SU-DHL-6 (cell line): ENCODE results near the gene EYA2.

Experiments
- EZH2phosphoT487 ChIP-seq: fragments of 200-600 bp; sonication (generic), shearing (Covaris generic); conservative IDR thresholded peaks from 2 replicates; pipeline ENCODE4 v1.6.1; 2018; ENCODE audit warnings: mild to moderate bottlenecking, antibody characterized with exemption, low read length, moderate library complexity, mixed read lengths
- TF ChIP-seq, protein P1 (sequence below): fragments of 200-600 bp; sonication (generic); IDR thresholded peaks from one replicate; pipeline ENCODE4 v1.5.1; 2017; ENCODE audit warnings: antibody characterized with exemption, mild to moderate bottlenecking, low read length, moderate library complexity; ENCODE audit not compliant: insufficient read depth, poor library complexity, severe bottlenecking

GRCh38 chr20:47236639-47236900 is 341.9 kb downstream of the EYA2 start:
- TF ChIP-seq, protein P1, sequence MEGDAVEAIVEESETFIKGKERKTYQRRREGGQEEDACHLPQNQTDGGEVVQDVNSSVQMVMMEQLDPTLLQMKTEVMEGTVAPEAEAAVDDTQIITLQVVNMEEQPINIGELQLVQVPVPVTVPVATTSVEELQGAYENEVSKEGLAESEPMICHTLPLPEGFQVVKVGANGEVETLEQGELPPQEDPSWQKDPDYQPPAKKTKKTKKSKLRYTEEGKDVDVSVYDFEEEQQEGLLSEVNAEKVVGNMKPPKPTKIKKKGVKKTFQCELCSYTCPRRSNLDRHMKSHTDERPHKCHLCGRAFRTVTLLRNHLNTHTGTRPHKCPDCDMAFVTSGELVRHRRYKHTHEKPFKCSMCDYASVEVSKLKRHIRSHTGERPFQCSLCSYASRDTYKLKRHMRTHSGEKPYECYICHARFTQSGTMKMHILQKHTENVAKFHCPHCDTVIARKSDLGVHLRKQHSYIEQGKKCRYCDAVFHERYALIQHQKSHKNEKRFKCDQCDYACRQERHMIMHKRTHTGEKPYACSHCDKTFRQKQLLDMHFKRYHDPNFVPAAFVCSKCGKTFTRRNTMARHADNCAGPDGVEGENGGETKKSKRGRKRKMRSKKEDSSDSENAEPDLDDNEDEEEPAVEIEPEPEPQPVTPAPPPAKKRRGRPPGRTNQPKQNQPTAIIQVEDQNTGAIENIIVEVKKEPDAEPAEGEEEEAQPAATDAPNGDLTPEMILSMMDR: no peak
- TF ChIP-seq EZH2phosphoT487: no peak
